PC-3 (cell line): ENCODE data around the gene TCFL5. TPM values are rescaled to one million over a fixed set of nuclear protein-coding genes. Genes with fewer than 3 reads are reported as not detected.

Source experiments
- ATAC-seq: fragments of 200-7000 bp; cut with Tn5 transposase; 2 replicates; pipeline ENCODE4 v1.9.1; 2020; ENCODE audit warnings: mild to moderate bottlenecking, moderate library complexity
- BruUV-seq: library from RNA; stranded (reverse); fragments of 400-500 nt; replicated peaks from 2 replicates; lab custom pipeline; 2021; lab: Mats Ljungman, UMichigan
- CTCF ChIA-PET: fragments of 300-600 bp; sonication (Branson Sonifier 250); formaldehyde crosslinking; loops from one replicate; lab custom pipeline; 2022; ENCODE audit warnings: antibody characterized with exemption; lab: Charles Lee
- POLR2A ChIA-PET: fragments of 300-600 bp; sonication (Branson Sonifier 250); formaldehyde crosslinking; loops from one replicate; lab custom pipeline; 2022; ENCODE audit warnings: antibody characterized with exemption; ENCODE audit not compliant: unreplicated experiment; lab: Charles Lee
- DNase-seq: peaks from one replicate; pipeline ENCODE4 v3.0.0-alpha.2; 2015
- H2AFZ ChIP-seq: fragments of 300-600 bp; sonication (generic); 2 replicates; pipeline ENCODE4 v1.6.0; 2016; ENCODE audit warnings: antibody characterized with exemption, low read length
- H3F3A ChIP-seq: fragments of 300-600 bp; sonication (generic); one replicate; pipeline ENCODE4 v1.6.0; 2017; ENCODE audit warnings: antibody characterized with exemption, low read length, control low read depth, mild to moderate bottlenecking; ENCODE audit not compliant: unreplicated experiment
- H3K27ac ChIP-seq: fragments of 300-600 bp; sonication (generic); 2 replicates; pipeline ENCODE4 v1.5.1; 2016; ENCODE audit warnings: mild to moderate bottlenecking, low read length
- H3K27me3 ChIP-seq: fragments of 300-600 bp; sonication (generic); 2 replicates; pipeline ENCODE4 v1.6.1; 2016; ENCODE audit warnings: low read length, mixed read lengths
- H3K36me3 ChIP-seq: fragments of 300-600 bp; sonication (generic); 2 replicates; pipeline ENCODE4 v1.6.1; 2016; ENCODE audit warnings: low read depth, mixed run types, low read length, mixed read lengths
- H3K4me1 ChIP-seq: fragments of 300-600 bp; sonication (generic); 2 replicates; pipeline ENCODE4 v1.5.1; 2016; ENCODE audit warnings: low read length; ENCODE audit not compliant: insufficient read depth
- H3K4me2 ChIP-seq: fragments of 300-600 bp; sonication (generic); 2 replicates; pipeline ENCODE4 v1.6.0; 2016; ENCODE audit warnings: low read length
- H3K4me3 ChIP-seq: fragments of 300-600 bp; sonication (generic); 2 replicates; pipeline ENCODE4 v1.5.1; 2016; ENCODE audit warnings: mild to moderate bottlenecking, low read length, mixed read lengths
- H3K79me2 ChIP-seq: fragments of 300-600 bp; sonication (generic); 2 replicates; pipeline ENCODE4 v1.6.1; 2017; ENCODE audit warnings: low read length, mixed read lengths
- H3K9ac ChIP-seq: fragments of 300-600 bp; sonication (generic); 2 replicates; pipeline ENCODE4 v1.6.0; 2016; ENCODE audit warnings: mild to moderate bottlenecking, low read length
- H3K9me2 ChIP-seq: fragments of 300-600 bp; sonication (generic); replicated peaks from 2 replicates; pipeline ENCODE4 v1.6.1; 2016; ENCODE audit warnings: mixed run types, low read length, mixed read lengths
- H3K9me3 ChIP-seq: fragments of 300-600 bp; sonication (generic); 2 replicates; pipeline ENCODE4 v1.6.1; 2016; ENCODE audit warnings: low read length, mixed read lengths
- H4K20me1 ChIP-seq: fragments of 300-600 bp; sonication (generic); 2 replicates; pipeline ENCODE4 v1.6.1; 2016; ENCODE audit warnings: low read length, mixed read lengths
- EZH2 ChIP-seq: fragments of 300-600 bp; sonication (generic); IDR thresholded peaks from one replicate; pipeline ENCODE4 v1.6.1; 2017; ENCODE audit warnings: antibody characterized with exemption, mild to moderate bottlenecking, low read length; ENCODE audit not compliant: unreplicated experiment
- EZH2phosphoT487 ChIP-seq: fragments of 300-600 bp; sonication (generic); IDR thresholded peaks from 2 replicates; pipeline ENCODE4 v1.6.1; 2018; ENCODE audit warnings: mild to moderate bottlenecking, antibody characterized with exemption, low read length, borderline replicate concordance
- intact Hi-C: fragments of 100-400 bp; cut with micrococcal nuclease; formaldehyde crosslinking; loops from 2 replicates; pipeline ENCODE4 v1.9.0; 2023
- total RNA-seq: library from RNA; depleted of rRNA; stranded (reverse); fragments of >200 nt; gene quantifications from 2 replicates; pipeline ENCODE4 v1.2.3, GENCODE V29; 2014
- TF ChIP-seq, protein P1 (sequence below): fragments of 300-600 bp; sonication (generic); conservative IDR thresholded peaks from 2 replicates; pipeline ENCODE4 v1.5.1; 2017; ENCODE audit warnings: antibody characterized with exemption, low read depth, mild to moderate bottlenecking, low read length

Gene TCFL5
- total RNA-seq, 1 experiment from 2014 or later, result 15.8 TPM

DNA sequence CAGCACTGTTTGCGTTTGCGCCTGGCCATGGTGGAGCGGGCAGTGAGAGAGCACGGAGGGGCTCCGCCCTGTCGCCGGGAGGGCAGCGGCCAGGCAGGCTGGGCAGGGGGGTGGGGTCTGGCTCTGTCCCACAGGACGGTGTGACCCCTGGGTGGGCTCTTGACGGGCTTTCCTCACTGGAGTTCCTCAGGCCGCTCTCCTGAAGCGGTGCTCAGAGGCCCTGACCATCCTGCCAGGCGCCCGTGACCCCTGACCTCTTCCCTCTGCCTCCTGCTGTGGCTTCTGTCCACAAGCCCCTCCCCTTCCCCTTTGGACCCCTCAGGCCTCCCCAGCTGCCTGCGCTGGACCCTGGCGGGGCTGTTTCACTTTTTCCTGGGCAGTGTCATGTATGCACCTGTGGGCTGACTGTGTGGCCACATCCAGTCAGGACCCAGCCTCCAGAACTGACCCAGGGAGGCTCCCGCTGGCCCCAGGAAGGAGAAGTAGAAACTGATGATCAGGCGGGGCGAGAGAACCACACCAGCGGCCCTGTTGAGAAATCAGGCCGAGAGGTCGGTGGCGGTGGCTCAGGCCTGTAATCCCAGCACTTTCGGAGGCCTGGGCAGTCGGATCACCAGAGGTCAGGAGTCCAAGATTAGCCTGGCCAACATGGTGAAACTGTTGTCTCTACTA is 55.8 kb downstream of the TCFL5 start:
- H3K9me2 ChIP-seq, result no peaks in the 10 kb centered on the region
- ChIA-PET POLR2A (interaction anchor here (0.6 to 0.9 kb wide), 2 partner anchors 9 to 177 kb away, joined by 3 read pairs; partner anchors contain the start of gene MRGBP), CTCF (no interaction called here)
- H3K9me3 ChIP-seq, result no peaks in the 10 kb centered on the region
- H3K79me2 ChIP-seq, result peaks cover 32% of the 10 kb centered on the region
- H3K4me3 ChIP-seq, result peak overlapping the region; percentile 96
- no peak for TF ChIP-seq EZH2phosphoT487
- no peak for TF ChIP-seq EZH2
- TF ChIP-seq, protein P1, sequence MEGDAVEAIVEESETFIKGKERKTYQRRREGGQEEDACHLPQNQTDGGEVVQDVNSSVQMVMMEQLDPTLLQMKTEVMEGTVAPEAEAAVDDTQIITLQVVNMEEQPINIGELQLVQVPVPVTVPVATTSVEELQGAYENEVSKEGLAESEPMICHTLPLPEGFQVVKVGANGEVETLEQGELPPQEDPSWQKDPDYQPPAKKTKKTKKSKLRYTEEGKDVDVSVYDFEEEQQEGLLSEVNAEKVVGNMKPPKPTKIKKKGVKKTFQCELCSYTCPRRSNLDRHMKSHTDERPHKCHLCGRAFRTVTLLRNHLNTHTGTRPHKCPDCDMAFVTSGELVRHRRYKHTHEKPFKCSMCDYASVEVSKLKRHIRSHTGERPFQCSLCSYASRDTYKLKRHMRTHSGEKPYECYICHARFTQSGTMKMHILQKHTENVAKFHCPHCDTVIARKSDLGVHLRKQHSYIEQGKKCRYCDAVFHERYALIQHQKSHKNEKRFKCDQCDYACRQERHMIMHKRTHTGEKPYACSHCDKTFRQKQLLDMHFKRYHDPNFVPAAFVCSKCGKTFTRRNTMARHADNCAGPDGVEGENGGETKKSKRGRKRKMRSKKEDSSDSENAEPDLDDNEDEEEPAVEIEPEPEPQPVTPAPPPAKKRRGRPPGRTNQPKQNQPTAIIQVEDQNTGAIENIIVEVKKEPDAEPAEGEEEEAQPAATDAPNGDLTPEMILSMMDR, result no peak
- peak overlapping the region; percentile 95 for H3K9ac ChIP-seq
- peaks cover 25% of the 10 kb centered on the region for H3K36me3 ChIP-seq
- peak overlapping the region; percentile 99 for H3K4me2 ChIP-seq
- H4K20me1 ChIP-seq, result peaks cover 14% of the 10 kb centered on the region
- intact Hi-C loops, result no loop called here
- no TSS peak for BruUV-seq
- DNase-seq, result no peak
- H3K27ac ChIP-seq, result no peak overlapping the region
- no peaks in the 10 kb centered on the region for H3F3A ChIP-seq
- peak; percentile 36 for ATAC-seq
- H3K27me3 ChIP-seq, result no peaks in the 10 kb centered on the region
- H3K4me1 ChIP-seq, result peaks cover 20% of the 10 kb centered on the region
- H2AFZ ChIP-seq, result peak overlapping the region; percentile 61; the same call in 1 of the 2 replicates

DNA sequence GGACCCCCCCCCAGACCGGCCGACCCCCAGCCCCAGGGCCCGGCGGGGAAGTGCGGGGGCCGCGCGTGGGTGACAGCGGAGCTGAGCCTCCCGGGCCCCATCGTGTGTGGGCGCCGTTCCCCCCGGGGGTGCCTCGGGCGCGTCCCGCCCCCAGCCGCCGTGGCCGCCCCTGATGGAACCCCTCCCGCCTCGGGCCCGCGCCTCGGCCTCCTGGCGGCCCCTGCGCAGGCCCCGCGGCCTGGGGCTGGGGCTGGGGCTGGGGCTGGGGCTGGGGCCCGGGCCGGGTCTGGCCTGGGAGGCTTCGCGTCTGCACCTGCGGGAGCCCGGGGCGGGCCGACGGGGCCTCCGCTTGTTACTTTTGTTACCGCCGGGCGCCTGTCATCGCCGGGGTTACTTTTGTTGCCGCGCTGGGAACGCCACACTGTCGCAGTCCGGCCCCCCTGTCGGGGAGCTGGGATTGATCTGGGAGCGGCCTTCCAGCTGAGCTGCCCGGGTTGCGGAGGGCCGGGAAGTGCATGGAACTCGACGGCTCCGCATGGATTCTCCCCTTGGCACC is 56.4 kb downstream of the TCFL5 start:
- Histone ChIP-seq H3K9me2 (no peaks in the 10 kb centered on the region), H3K9me3 (no peaks in the 10 kb centered on the region), H3K4me3 (peak overlapping the region; percentile 96), H3K27ac (peak overlapping the region; percentile 62), H3K79me2 (peaks cover 32% of the 10 kb centered on the region), H3K4me2 (peak overlapping the region; percentile 99), H3K9ac (peak overlapping the region; percentile 95), H4K20me1 (peaks cover 14% of the 10 kb centered on the region), H3K36me3 (peaks cover 25% of the 10 kb centered on the region), H2AFZ (peak overlapping the region; percentile 61; the same call in 1 of the 2 replicates), H3F3A (no peaks in the 10 kb centered on the region), H3K4me1 (peaks cover 20% of the 10 kb centered on the region), H3K27me3 (no peaks in the 10 kb centered on the region)
- DNase-seq, result peak; percentile 20
- no peak for TF ChIP-seq EZH2
- TF ChIP-seq, protein P1, result no peak
- TF ChIP-seq EZH2phosphoT487, result no peak
- POLR2A ChIA-PET, result interaction anchor here (0.9 kb wide), 1 partner anchor 176 kb away, joined by 3 read pairs; no protein-coding TSS in a partner anchor
- peak; percentile 27 for ATAC-seq
- no TSS peak for BruUV-seq
- intact Hi-C loops, result no loop called here
- CTCF ChIA-PET, result no interaction called here
